NCI-H345 (cell line): ENCODE data around the gene GFY.

ENCODE experiments used
- DNase-seq: peaks from one replicate; lab custom pipeline; 2025; lab: John Stamatoyannopoulos, UW

The GFY gene

DNA sequence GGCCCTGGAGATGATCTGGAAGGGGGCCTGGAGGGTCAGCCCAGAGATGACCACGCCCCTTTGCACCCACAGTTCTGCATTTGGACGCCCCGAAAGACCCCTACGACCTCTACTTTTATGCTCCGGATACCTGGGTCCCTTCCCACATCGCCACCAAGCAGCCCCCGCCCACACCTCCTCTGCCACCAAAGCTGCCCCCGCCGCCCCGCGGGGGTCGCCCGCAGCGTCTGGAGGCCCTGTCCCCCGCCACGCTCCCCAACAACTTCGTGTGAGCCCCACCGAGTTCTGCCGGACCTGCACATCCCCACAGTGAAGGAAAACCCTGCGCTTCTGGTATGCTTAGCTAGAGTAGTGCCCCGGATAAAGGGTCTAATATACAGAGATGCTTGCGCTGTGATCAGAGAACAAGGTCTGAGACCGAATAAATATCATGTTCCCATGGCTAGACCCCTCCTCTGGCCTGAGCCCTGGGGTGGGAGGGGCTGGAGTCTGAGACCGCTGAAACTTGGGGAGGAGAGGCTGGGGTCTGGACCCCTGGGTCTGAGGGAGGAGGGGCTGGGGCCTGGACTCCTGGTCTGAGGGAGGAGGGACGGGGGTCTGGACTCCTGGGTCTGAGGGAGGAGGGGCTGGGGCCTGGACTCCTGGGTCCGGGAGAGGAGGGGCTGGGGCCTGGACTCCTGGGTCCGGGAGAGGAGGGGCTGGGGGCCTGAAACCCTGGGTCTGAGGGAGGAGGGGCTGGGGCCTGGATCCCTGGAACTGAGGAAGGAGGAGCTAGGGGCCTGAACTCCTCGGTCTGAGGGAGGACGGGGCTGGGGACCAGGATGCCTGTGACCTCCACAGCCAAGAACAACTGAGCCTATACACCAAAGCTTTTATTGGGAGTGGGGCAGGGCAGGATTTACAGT, 3.6 kb downstream of the GFY start:
- no peak for DNase-seq

DNA sequence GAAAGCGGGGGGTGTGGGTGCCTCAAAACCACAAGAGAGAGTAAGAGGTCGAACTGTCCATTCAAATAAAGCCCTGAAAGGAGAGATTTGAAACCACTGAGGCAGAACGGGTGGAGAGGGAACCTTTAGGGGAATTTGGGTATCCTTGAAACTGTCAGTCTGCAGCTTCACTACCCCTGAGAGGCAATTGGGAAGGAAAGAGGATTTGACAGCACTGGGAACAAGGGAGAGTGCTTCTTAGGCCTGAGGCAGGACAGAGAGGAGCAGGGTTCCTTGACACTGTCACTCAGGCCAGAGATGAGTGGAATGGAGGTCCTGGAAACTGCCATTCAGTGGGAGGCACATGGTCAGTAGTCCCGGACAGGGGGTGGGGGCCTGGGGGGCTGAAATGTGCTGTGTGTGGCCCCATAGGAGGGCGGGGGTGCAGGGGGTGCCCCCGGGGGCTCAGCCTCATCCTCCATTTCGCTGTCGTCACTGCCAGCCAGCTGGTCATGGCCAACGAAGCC, 5.0 kb downstream of the GFY start:
- no peak for DNase-seq

- DNase-seq: no peak
Measured at GRCh38 chr19:49430678-49431329, 5.6 kb downstream of the GFY start.

DNA sequence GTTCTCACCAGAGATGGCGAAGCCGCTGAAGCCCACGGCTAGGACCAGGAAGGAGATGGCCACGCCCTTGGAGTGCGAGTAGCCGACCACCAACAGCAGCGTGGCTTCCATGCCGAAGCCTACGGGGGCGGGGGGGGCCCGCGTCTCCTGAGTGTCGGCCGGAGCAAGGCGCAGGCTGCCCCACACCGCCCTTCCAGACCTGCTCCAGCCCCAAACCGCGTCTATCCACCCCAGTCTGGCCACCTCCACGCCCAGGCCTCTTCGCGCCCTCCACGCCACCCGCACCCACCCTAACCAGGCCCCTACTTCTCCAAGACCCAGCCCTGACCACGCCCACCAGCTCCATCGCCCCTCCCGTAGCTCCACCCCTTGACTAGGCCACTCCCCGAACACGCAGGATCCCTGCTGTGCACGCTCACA, 6.2 kb downstream of the GFY start:
- DNase-seq: no peak

GRCh38 chr19:49432141-49433073, 7.2 kb downstream of the GFY start:
- no peak for DNase-seq

- no peak for DNase-seq
Measured at GRCh38 chr19:49433240-49433901, 8.2 kb downstream of the GFY start.

- DNase-seq: no peak
Measured at GRCh38 chr19:49434907-49435583, 9.9 kb downstream of the GFY start.

DNA sequence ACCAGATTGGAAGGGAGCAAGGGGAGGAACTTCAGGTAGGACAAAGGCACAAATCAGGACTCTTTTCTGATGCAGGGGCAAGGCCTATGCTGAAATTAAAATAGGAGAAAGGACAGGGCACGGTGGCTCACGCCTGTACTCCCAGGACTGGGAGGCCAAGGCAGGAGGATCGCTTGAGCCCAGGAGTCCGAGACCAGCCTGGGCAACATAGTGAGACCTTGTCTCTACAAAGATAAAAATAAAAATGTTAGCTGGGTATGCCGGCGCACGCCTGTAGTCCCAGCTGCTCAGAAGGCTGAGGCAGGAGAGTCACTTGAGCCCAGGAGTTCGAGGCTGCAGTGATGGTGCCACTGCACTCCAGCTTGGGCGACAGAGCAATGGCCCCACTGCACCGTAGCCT, 10.5 kb downstream of the GFY start:
- no peak for DNase-seq

DNA sequence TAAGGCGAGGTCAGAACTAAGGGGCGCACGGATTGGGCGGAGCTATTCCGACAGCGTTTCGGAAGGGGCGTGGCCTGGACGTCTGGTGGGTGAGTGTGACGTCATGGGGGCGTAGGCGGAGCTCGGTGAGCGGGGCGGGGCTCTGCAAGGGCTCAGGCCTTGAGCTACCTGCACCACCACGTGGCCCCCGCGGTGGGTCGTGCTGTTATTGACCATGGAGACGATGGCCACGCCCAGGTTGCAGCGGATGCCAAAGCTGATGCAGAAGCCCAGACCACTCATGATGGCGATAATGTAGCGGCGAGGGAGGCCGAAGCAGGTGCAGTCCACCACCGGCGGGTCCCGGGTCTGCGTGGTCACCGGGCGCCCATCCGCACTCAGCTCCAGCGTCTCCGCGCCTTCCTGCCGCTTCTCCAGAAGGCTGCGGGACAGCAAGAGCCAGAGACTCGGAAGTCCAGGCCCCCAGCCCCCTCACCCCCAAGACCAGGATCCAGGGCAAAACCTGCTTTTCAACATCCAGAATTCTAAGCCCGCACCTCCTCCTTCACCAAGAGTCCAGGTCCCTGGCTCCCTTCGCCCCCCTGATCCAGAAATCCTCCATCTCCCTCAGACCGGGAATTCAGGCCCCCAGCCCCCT, 11.3 kb downstream of the GFY start:
- DNase-seq: no peak

GRCh38 chr19:49437231-49437630, 12.0 kb downstream of the GFY start:
- no peak for DNase-seq

DNA sequence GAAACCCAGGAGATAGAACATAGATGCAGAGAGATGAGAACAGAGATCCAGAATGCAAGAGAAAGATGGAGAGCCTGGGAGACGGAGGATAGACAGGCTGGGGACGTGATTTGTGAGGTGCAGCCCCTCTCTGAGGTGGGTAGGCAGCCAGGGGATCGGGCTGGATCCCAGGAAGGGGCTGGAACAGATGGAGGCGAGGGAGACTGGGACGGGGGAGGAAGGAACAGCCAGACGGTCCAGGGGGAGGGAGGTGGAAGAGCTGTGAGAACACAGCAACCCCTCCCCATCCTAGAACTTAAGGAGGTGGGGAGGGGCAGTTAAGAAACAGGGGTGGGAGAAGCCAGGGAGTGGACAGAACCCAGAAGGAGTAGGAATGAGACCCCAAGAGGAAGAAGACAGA, 13.1 kb downstream of the GFY start:
- no peak for DNase-seq

- DNase-seq: no peak
Measured at GRCh38 chr19:49439836-49440235, 14.6 kb downstream of the GFY start.

DNA sequence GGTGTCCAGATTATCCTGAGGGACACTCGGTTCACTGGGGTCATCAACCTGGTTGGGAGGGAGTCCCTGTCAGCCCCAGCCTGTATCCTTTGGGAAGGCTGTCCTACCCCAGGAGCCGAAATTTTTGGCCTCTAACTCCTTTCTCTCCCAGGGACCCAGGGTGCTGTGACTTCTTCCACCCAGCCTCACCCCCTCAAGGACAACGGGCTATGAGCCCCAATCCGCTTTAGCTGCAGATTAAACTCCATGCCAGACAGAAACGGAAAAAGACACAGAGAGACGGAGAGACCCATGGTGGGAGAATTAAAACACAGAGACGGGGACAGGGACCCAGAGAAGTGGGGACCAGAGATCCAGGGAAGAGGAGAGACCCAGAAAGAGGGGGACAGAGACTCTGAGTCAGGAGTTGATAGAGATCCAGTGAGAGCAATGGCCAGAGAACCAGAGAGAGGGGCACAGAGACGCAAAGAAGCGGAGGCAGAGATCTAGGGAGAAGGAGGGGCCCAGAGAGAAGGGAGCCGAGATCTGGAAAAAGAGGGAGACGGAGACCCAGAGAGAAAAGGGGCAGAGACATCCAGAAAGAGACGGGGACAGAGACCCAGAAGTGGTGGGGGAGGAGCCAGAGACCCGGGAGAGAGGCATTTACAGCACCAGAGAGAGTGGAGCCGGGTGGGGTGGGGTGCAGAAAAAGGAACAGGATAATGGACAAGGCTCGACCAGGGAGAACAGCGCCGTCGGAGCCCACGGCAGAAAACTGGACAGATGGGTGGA, 15.4 kb downstream of the GFY start:
- no peak for DNase-seq

DNA sequence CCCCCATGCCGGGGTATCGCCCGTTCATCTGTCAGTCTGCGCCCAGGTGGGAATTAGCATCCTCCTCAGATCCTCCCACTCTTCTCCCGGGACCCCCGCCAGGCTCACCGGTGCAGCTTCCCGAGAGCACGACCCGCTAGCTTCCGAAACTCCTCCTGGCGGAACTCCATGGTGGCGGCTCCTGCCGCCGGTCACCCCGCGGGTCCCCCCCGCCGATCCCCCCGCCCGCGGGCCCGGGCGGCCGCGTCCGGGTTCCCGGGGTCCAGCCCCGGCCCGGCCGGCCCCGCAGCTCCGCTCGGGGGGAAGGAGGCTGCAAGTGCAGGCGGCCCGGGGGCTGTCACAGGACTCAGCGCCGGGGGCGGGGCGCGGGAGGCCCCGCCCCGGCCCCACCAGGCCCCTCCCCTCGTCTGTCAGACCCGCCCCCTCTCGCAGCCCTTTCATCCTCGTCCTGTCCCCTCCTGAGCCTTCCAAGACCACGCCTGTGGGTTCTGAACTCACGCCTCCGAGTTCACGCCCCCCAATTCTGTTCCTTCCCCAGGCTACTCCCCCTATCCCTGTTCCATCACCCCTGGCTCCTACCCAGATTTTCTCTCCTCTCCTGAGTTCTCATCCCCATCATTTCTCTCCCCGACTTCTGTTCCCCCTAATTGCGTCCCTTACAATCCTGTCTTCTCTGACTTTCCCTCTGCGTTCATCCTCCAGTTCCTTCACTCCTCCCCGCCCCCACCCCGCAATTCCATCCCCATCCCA, 16.2 kb downstream of the GFY start, which contains the start of gene SLC17A7:
Gene SLC17A7 (minus strand): TSS at position 318 of the 750 bp plus-strand sequence. CDS start 148 bp downstream, at position 170.
- DNase-seq: peak; percentile 82

DNA sequence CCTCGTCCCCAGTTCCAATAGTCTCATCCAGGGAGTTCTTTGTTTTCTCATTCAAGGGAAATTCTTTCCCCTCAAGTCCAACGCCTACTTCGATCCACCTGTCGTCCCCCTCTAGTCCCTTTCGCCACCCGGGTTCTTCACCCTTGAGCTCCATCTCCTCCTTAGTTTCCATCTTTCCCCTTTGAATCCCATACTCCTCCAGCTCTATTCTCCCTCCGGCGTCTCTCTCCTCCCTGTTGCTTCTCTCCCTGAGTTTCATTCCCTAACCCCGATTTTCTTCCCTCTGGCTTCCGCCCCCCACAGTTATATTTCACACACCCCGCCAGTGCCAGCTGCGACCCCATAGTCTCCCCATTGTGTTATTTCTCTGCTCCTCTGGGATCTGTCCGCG, 16.8 kb downstream of the GFY start:
- no peak for DNase-seq

GRCh38 chr19:49442354-49442753, 17.2 kb downstream of the GFY start:
- peak; percentile 76 for DNase-seq

DNA sequence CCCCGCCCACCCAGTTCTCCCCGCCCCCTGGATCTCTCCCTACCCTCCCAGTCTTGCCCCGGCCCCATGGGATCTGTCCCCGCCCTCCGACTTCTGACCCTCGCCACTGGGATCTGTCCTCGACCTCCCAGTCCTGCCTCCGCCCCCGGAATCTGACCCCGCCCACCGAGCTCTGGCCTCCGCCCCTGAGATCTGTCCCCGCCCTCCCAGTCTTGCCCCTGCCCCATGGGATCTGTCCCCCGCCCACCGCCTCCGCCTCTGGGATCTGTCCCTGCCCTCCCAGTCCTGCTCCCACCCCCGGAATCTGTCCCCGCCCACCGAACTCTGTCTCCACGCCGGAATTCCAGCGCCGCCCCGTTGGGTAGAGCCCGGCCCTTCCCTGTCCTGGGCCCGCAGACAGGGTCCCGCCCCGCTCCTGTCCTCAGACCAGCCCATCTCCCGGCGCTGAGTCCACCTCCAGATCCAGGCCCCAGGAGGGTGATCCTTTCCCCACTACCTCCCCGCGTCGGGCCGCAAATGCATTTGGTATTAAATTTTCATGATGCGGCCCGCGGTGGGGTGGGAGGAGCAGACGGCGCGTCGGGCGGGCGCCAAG, 17.7 kb downstream of the GFY start:
- DNase-seq: peak; percentile 94

DNA sequence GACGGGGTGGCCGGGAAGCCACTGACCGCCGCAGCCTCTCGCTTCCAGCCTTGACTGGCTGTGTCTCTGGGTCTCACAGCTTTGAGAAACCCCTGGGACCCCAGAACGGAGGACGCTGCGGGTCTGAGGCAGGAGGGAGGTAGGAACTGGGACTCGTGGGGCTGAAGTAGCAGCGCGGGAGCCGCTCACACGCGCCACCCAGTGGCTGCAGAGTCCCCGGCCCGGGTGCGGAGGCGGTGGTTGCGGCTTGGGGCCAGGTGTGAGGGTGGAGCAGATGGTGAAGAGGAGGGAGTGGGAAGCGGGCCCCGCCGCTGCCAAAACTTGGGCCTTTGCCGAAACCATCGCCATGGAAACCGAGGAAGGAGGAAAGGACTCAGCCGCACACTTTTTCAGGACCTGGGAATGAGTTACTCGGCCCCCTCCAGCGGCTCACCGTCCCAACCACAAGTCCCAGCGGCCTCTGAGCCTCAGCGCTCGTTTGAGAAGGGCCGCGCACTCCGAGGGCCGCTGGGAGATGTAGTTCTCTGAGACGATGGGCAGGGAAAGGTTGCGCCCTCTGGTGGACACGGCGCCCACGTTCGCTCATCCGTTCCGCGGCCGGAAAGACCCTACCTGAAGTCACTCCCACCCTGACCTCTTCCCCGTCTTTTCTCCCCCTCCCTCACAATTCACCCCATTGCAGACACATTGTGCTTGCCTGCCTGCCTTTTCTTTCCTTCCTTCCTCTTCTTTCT, 18.3 kb downstream of the GFY start:
- peak; percentile 92 for DNase-seq
